NCI-H1694 (cell line): ENCODE results near the gene SSH2.
"Not testable (repeated sequence)": the region's sequence is repeated elsewhere in the genome, so short reads cannot be mapped to it uniquely, and the experiment has no call there.

ENCODE experiments used
- DNase-seq: peaks from one replicate; lab custom pipeline; 2025; lab: John Stamatoyannopoulos, UW

The SSH2 gene

GRCh38 chr17:29733166-29733565, 196.9 kb downstream of the SSH2 start:
- no peak for DNase-seq

DNA sequence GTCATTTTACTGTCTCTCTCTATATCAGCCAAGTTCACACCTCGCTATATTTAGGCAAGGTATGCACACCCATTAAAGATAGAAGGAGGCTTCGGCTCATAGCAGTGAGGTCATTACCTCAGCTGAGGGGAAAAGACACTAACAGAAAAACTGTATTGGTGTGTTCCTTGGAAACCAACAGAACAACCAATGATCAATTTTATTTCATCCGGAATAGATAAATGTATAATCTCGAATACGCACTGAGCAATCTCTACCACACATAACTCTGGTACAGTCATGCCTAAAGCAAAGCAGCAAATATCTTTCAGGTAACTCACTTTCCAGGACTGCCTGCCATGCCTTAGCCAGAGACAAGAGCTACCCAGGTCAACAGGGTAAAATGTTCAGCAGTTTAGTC, 197.4 kb downstream of the SSH2 start:
- no peak for DNase-seq

DNA sequence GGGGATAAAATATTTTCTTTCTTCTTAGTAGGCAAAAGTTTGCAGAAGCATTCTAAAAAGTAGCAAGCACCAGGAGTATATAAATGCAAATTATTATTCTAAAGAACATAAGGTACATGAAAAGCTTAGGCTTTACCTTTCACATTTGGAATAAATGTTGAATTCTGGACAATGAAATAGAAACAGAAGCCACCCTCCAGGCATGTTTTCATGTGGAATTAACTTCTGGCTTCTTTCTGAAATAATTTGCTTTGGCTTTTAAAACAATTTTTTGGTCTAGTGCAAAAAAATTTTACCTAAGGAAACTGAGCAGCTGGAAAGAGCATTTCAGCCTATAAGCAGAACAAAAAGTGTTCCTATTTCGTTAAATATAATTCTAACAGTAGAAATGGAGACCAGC, 197.8 kb downstream of the SSH2 start:
- DNase-seq: no peak

DNA sequence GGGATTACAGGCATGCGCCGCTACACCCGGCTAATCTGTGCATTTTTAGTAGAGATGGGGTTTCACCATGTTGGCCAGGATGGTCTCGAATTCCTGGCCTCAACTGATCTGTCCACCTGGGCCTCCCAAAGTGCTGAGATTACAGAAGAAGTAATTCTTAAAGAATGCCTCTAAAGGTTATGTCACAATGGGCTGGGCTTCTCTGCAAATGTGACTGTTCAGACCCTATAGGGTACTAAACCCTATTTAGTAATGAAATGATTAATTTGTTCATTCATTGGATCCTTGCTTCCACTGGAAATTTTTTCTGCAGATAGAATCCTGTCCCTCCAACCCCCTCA, 198.5 kb downstream of the SSH2 start:
- no peak for DNase-seq

GRCh38 chr17:29728490-29728889, 201.5 kb downstream of the SSH2 start:
- DNase-seq: no peak

DNA sequence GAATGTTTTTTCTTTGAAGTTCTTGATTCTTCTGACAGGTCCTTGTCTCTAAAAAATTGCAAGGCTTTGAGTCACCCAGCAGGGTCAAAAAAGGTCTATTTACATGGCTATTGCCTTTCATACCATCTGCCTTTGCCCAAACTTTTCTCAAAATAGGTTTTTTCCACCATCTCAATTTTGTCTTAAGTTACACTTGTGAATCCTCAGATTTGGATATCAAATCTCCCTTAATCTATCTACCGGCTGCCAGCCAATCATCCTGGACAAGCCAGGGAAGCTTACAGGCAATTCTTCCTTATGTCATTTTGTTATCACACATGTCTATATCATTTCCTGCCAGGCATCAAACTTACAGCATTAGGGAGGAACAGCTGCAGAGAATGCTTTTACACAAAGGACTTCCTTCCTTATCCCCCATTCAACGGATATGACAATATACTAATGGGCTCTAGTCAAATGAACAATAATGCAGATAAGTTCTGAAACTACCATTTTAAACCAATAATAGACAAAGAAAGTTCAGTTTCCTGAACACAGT, 203.2 kb downstream of the SSH2 start:
- no peak for DNase-seq

- not testable (repeated sequence) for DNase-seq
Measured at GRCh38 chr17:29725408-29725807, 204.6 kb downstream of the SSH2 start.

- DNase-seq: no peak
Measured at GRCh38 chr17:29723278-29724047, 206.6 kb downstream of the SSH2 start.

DNA sequence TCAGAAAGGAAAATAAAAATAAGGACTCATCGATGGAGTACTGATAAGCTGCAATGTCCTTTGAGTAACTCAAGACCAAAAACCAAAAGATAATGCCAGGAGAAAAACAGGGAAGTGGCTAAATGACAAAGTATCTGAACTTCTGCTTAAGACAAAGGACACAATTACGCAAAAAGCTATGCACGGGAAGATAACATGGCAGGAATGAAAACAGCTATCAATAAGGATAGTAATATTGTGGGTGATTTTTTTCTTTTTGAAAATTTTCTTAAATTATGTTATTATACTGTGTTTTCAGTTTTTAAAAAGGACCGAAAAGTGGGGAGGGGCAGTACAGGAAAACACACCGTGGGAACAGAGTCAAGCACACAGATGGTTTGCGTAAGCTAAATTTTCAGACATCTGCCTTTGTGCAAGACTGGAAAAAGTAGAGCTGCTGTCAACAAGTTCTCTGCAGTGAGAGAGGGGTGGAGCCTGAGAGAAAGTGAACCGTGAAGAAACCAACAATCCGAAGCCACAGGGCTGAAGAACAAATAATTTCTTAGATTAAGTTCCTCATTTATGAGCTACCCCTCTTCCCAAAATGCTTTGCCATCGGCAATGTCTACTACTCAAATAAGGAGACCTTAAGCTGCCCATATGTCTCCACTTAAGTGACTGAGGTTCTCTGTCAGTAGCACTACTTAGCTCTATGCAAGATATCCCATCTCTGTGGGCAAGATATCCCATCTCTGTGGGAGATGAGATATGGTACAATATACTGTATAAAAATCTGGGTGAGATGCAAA, 207.4 kb downstream of the SSH2 start:
- peak; percentile 75 for DNase-seq

DNA sequence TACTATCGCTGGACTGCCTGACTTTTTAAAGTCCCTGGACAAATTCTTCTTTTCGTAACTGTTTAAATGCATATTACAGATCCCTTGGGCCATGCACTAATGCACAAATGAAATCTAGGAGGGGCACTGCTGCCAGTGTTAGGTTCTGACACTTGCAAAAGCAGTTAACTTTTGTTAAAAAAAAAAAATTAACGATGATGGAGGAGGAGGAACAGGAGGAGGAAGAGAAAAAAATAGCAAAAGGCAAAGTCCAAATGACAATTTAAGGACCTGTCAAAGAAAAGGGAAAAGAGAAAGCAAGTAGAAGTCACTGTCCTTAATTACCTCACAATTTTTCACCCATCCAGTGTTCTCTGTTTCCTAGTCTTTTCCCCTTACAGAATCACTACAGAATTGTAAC, 209.5 kb downstream of the SSH2 start:
- no peak for DNase-seq

- DNase-seq: no peak
Measured at GRCh38 chr17:29719469-29719868, 210.6 kb downstream of the SSH2 start.

- no peak for DNase-seq
Measured at GRCh38 chr17:29718446-29719039, 211.5 kb downstream of the SSH2 start.

GRCh38 chr17:29717817-29718216, 212.2 kb downstream of the SSH2 start:
- DNase-seq: no peak

DNA sequence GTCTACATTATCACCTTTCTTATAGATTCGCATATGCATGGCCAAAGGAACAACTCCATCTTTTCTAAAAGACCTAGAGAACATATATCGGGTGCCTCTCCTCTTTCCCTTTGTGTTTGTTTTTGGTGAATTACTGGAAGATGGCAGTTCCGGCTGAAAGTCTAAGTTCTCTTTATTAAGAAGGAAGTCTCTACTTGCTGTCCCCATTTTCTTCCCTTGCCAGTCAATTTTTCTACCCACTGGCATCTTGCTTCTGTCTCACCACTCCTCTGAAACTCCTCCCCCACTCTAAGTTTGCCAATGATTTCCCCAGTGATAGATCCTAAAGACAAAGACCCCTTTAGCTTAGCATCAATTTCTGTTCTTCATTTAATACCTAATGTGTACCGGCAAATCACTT, 213.5 kb downstream of the SSH2 start:
- no peak for DNase-seq

- no peak for DNase-seq
Measured at GRCh38 chr17:29715680-29716079, 214.3 kb downstream of the SSH2 start.

DNA sequence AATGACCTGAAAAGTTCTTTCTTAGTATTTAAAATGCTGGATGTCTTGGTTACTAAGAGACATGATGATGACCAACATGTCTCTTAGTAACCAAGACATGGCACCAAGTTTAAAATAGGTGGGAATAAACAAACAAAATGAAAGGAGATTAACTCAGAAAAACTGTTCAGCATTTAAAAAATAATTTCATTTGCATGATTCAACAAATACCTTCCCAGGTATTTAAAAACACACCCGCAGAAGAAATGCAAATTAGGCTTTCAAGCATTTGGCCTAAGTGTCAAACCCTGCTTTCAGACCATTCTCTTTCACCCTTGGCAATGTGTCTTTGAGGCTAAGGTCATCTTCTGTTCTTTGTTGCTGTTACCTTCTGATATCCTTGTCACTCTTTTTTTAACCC, 215.9 kb downstream of the SSH2 start:
- DNase-seq: no peak

- DNase-seq: no peak
Measured at GRCh38 chr17:29713626-29714025, 216.4 kb downstream of the SSH2 start.

GRCh38 chr17:29711588-29712385, 218.2 kb downstream of the SSH2 start:
- no peak for DNase-seq

DNA sequence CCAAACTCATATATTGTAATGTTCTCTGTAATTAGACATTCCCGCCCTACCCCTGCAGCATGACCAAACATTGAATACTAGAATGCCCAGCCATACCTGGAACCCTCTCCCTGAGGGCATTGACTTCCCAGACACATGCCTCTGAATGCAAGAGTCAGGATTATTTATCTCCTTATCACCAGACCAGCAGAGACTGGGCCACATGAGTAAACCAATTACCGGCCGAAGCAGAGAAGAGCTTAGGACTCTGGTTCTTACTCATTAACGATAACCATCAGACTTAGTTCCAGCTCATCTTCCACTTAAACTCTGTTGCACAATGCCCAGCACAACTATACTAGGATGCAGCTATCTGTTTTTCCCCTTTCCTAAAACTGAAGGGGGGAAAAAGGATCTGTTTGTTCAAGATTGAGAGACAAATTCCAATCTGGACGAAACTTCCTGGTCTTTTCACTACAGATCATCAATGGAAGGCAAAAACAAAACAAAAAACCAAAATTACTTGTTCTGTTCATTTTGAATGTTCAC, 219.1 kb downstream of the SSH2 start:
- no peak for DNase-seq

DNA sequence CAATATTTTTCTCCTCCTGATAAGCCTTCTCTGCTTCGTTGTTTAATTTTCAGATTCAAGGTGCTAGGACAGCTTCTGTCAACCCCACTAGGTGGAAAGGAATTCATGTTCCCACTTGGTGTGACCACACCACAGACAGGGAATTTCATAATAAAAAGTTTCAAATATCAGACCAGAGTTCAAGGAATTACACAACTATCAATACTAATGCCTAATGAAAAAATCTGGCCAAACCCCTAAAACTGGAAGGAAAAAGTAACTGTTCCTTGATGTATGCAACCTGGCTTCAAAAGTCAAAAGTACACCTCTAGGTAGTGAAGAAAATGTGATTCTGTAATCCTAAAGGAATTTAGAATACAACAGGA, 219.5 kb downstream of the SSH2 start:
- no peak for DNase-seq

DNA sequence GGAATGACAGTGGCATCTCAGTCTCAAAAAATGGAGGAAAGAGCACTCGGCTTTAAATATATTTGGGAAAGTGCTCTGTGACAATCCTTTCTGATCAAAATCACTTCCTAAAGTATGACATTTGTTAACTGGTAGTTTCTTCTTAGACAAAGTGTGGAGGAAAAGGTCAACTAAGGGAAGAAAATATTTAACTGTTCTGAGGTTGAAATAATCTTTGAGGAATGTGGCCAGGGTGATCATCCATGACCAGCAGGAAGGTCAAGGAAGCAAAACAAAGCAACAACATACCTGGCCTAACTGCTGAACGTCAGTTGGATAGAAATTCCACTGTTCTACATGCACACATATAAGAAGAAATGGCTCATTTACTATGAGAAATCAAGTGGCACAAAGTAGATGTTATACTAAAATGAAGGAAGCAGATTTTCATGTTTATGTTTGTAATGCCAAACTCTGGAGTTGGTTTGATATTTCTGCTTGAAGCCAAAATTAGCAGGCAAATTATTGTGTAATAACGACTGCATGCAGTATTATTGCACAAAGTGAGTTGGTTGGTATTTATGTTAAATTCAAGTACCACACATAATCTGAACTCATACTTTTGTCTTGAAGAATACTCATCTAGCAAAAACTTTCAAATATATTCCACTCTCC, 220.0 kb downstream of the SSH2 start:
- DNase-seq: no peak

DNA sequence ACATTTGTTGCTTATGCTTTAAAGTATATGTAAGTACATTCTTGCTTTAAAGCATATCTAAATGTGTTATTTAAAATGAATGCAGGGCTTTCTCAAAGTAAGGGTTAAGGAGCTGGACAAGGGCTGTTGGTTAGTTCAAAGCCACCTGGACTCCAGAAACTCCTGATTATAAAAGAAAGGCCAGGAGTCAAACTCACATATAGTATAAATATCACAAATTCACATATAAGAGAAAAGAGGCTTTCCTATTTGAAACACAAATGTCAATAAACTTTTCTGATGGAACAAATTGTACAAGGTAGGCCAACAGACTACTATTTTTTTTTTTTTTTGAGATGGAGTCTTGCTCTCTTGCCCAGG, 222.8 kb downstream of the SSH2 start:
- no peak for DNase-seq
